PC-9 (cell line): ENCODE results near the gene MPEG1. TPM values are rescaled to one million over a fixed set of nuclear protein-coding genes. Genes with fewer than 3 reads are reported as not detected.

Source experiments
- BruUV-seq: library from RNA; stranded (reverse); fragments of 400-500 nt; replicated peaks from 2 replicates; lab custom pipeline; 2021; lab: Mats Ljungman, UMichigan
- CTCF ChIA-PET: fragments of 300-600 bp; sonication (Branson Sonifier 250); formaldehyde crosslinking; loops from one replicate; lab custom pipeline; 2022; ENCODE audit warnings: antibody characterized with exemption; lab: Charles Lee
- POLR2A ChIA-PET: fragments of 300-600 bp; sonication (Branson Sonifier 250); formaldehyde crosslinking; loops from one replicate; lab custom pipeline; 2022; ENCODE audit warnings: antibody characterized with exemption; ENCODE audit not compliant: unreplicated experiment; lab: Charles Lee
- DNase-seq, 2 experiments: peaks; one replicate each; pipeline versions ENCODE4 v3.0.0 to v3.0.0-alpha.2; 2015 to 2022; ENCODE audit warnings: mixed read lengths in 1 of 2
- H2AFZ ChIP-seq: fragments of 200-600 bp; sonication (generic); 2 replicates; pipeline ENCODE4 v1.8.1; 2017; ENCODE audit warnings: antibody characterized with exemption
- H3F3A ChIP-seq: fragments of 200-600 bp; sonication (generic); 2 replicates; pipeline ENCODE4 v1.8.1; 2017; ENCODE audit warnings: antibody characterized with exemption, mild to moderate bottlenecking, low read depth; ENCODE audit not compliant: insufficient read depth
- H3K27ac ChIP-seq: fragments of 200-600 bp; sonication (generic); 2 replicates; pipeline ENCODE4 v1.6.1; 2016; ENCODE audit warnings: mixed run types
- H3K27me3 ChIP-seq: fragments of 200-600 bp; sonication (generic); 2 replicates; pipeline ENCODE4 v1.6.1; 2016; ENCODE audit warnings: low read depth, mixed run types; ENCODE audit not compliant: insufficient read depth
- H3K36me3 ChIP-seq: fragments of 200-600 bp; sonication (generic); 2 replicates; pipeline ENCODE4 v1.6.1; 2016; ENCODE audit warnings: low read depth, mixed run types
- H3K4me1 ChIP-seq: fragments of 200-600 bp; sonication (generic); replicated peaks from 2 replicates; pipeline ENCODE4 v1.6.1; 2016; ENCODE audit warnings: mixed run types; ENCODE audit not compliant: insufficient read depth
- H3K4me2 ChIP-seq: fragments of 200-600 bp; sonication (generic); 2 replicates; pipeline ENCODE4 v1.6.1; 2017; ENCODE audit warnings: mixed run types
- H3K4me3 ChIP-seq: fragments of 200-600 bp; sonication (generic); 2 replicates; pipeline ENCODE4 v1.6.1; 2016; ENCODE audit warnings: mixed run types
- H3K79me2 ChIP-seq: fragments of 200-600 bp; sonication (generic); 2 replicates; pipeline ENCODE4 v1.6.1; 2017; ENCODE audit warnings: low read depth, mixed run types
- H3K9me2 ChIP-seq: fragments of 200-600 bp; sonication (generic); 2 replicates; pipeline ENCODE4 v1.8.1; 2017; ENCODE audit warnings: mild to moderate bottlenecking; ENCODE audit not compliant: insufficient read depth
- H3K9me3 ChIP-seq: fragments of 200-600 bp; sonication (generic); 2 replicates; pipeline ENCODE4 v1.8.1; 2016; ENCODE audit warnings: low read depth; ENCODE audit not compliant: insufficient read depth
- H4K20me1 ChIP-seq: fragments of 200-600 bp; sonication (generic); 2 replicates; pipeline ENCODE4 v1.8.1; 2017; ENCODE audit not compliant: insufficient read depth
- EZH2 ChIP-seq: fragments of 200-600 bp; sonication (generic); IDR thresholded peaks from 2 replicates; pipeline ENCODE4 v1.8.0; 2017; ENCODE audit warnings: antibody characterized with exemption, low read depth
- intact Hi-C: fragments of 100-400 bp; cut with micrococcal nuclease; formaldehyde crosslinking; loops from one replicate; pipeline ENCODE4 v1.10.0; 2022; ENCODE audit not compliant: unreplicated experiment
- total RNA-seq: library from RNA; stranded (reverse); gene quantifications from 2 replicates; pipeline ENCODE4 v1.2.3, GENCODE V29; 2021
- TF ChIP-seq, protein P1 (sequence below): fragments of 200-600 bp; sonication (generic); conservative IDR thresholded peaks from 2 replicates; pipeline ENCODE4 v1.6.1; 2017; ENCODE audit warnings: mixed run types, antibody characterized with exemption, mild to moderate bottlenecking, moderate library complexity

Gene MPEG1
- total RNA-seq, 1 experiment from 2014 or later: not detected

- 0 out of 2 replicates have a peak, but pooled peaks cover 5% of the 10 kb centered on the region for H3F3A ChIP-seq
- no peaks in the 10 kb centered on the region for H3K27me3 ChIP-seq
- no peak overlapping the region for H3K27ac ChIP-seq
- no peaks in the 10 kb centered on the region for H4K20me1 ChIP-seq
- H3K9me3 ChIP-seq: no peaks in the 10 kb centered on the region
- no peaks in the 10 kb centered on the region for H3K36me3 ChIP-seq
- no peak for DNase-seq
- no peak overlapping the region for H3K4me2 ChIP-seq
- no peak overlapping the region for H3K4me3 ChIP-seq
- H2AFZ ChIP-seq: no peak overlapping the region
- CTCF ChIA-PET: no interaction called here
- intact Hi-C loops: no loop called here
- no peak for TF ChIP-seq EZH2
- TF ChIP-seq, protein P1, sequence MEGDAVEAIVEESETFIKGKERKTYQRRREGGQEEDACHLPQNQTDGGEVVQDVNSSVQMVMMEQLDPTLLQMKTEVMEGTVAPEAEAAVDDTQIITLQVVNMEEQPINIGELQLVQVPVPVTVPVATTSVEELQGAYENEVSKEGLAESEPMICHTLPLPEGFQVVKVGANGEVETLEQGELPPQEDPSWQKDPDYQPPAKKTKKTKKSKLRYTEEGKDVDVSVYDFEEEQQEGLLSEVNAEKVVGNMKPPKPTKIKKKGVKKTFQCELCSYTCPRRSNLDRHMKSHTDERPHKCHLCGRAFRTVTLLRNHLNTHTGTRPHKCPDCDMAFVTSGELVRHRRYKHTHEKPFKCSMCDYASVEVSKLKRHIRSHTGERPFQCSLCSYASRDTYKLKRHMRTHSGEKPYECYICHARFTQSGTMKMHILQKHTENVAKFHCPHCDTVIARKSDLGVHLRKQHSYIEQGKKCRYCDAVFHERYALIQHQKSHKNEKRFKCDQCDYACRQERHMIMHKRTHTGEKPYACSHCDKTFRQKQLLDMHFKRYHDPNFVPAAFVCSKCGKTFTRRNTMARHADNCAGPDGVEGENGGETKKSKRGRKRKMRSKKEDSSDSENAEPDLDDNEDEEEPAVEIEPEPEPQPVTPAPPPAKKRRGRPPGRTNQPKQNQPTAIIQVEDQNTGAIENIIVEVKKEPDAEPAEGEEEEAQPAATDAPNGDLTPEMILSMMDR: no peak
- no TSS peak for BruUV-seq
- H3K79me2 ChIP-seq: no peaks in the 10 kb centered on the region
- H3K9me2 ChIP-seq: no peaks in the 10 kb centered on the region
- POLR2A ChIA-PET: no interaction called here
- peaks cover 29% of the 10 kb centered on the region for H3K4me1 ChIP-seq
Measured at GRCh38 chr11:59223611-59224010, 10.9 kb upstream of the MPEG1 start.

GRCh38 chr11:59223177-59223576, 10.4 kb upstream of the MPEG1 start:
- Histone ChIP-seq H3K27me3 (no peaks in the 10 kb centered on the region), H3K4me1 (peaks cover 29% of the 10 kb centered on the region), H3K4me2 (no peak overlapping the region), H3K27ac (no peak overlapping the region), H3K9me2 (no peaks in the 10 kb centered on the region), H2AFZ (no peak overlapping the region), H3K36me3 (no peaks in the 10 kb centered on the region), H3K9me3 (no peaks in the 10 kb centered on the region), H3K4me3 (no peak overlapping the region), H4K20me1 (no peaks in the 10 kb centered on the region), H3F3A (0 out of 2 replicates have a peak, but pooled peaks cover 5% of the 10 kb centered on the region), H3K79me2 (no peaks in the 10 kb centered on the region)
- ChIA-PET POLR2A (no interaction called here), CTCF (no interaction called here)
- BruUV-seq: no TSS peak
- intact Hi-C loops: no loop called here
- TF ChIP-seq, protein P1: no peak
- no peak for TF ChIP-seq EZH2
- no peak for DNase-seq

DNA sequence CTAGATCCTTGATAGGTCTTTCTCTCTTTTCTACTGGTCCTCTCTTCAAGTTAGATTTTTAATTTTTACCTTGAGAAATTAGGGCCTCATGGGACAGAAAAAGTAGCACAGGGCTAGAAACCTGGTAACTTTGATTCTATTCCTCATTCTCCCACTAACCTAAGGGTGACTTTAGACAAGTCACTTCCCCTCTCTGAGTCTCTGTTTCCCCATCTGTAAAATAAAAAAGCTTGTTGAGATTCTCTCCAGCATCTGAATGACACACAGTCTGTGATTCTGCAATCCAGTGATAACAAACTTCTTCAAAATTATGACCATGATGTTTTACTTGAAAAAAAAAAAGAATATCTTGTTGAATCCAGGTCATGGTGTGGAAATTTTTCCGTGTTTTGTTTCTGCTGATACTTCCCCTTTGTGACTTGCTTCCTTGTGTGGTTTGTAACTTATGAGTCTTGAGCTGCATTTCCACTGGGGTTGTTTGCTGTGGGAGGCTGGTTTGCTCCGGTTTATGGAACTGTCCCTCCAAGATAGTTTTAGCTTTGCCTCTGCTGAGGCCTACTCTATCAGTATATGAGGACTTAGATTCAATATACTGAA, 9.8 kb upstream of the MPEG1 start:
- intact Hi-C loops: no loop called here
- Histone ChIP-seq H3K4me3 (no peak overlapping the region), H3K27ac (no peak overlapping the region), H4K20me1 (no peaks in the 10 kb centered on the region), H3K9me3 (no peaks in the 10 kb centered on the region), H2AFZ (no peak overlapping the region), H3K79me2 (no peaks in the 10 kb centered on the region), H3K4me2 (no peak overlapping the region), H3K27me3 (no peaks in the 10 kb centered on the region), H3F3A (0 out of 2 replicates have a peak, but pooled peaks cover 5% of the 10 kb centered on the region), H3K36me3 (no peaks in the 10 kb centered on the region), H3K9me2 (no peaks in the 10 kb centered on the region), H3K4me1 (peaks cover 29% of the 10 kb centered on the region)
- TF ChIP-seq EZH2: no peak
- TF ChIP-seq, protein P1: no peak
- no peak for DNase-seq
- CTCF ChIA-PET: no interaction called here
- POLR2A ChIA-PET: interaction anchor here (0.6 kb wide), 1 partner anchor 339 kb away, joined by 3 read pairs; no protein-coding TSS in a partner anchor
- no TSS peak for BruUV-seq
